GM20000 (cell line): ENCODE results near the gene TTC9.

Experiments
- DNase-seq: peaks from one replicate; pipeline ENCODE4 v3.0.0; 2012; ENCODE audit warnings: low spot score
- CTCF ChIP-seq: IDR thresholded peaks from 2 replicates; pipeline ENCODE4 v1.5.1; 2012; ENCODE audit warnings: mild to moderate bottlenecking, control low read depth; ENCODE audit errors: extremely low read depth, missing control alignments

Gene TTC9

GRCh38 chr14:70601162-70601561 is 40.6 kb upstream of the TTC9 start:
- TF ChIP-seq CTCF = no peak
- DNase-seq = no peak

GRCh38 chr14:70602254-70602653 is 39.5 kb upstream of the TTC9 start:
- no peak for TF ChIP-seq CTCF

GRCh38 chr14:70611216-70611615 is 30.5 kb upstream of the TTC9 start:
- no peak for TF ChIP-seq CTCF
- DNase-seq = no peak

More at GRCh38 chr14:70602254-70602653, 39.5 kb upstream of the TTC9 start:
- DNase-seq = peak; percentile 36

- no peak for TF ChIP-seq CTCF
- no peak for DNase-seq
These were observed 25.1 kb upstream of the TTC9 start for GRCh38 chr14:70616646-70617045.

- no peak for TF ChIP-seq CTCF
- no peak for DNase-seq
These were observed 23.4 kb upstream of the TTC9 start for GRCh38 chr14:70618314-70618713.

GRCh38 chr14:70619708-70620107 is 22.0 kb upstream of the TTC9 start:
- DNase-seq = no peak
- no peak for TF ChIP-seq CTCF

- TF ChIP-seq CTCF = peak; percentile 66
- peak; percentile 57 for DNase-seq
These were observed 19.5 kb upstream of the TTC9 start for GRCh38 chr14:70622111-70622712.
